Measurements from ENCODE around the gene NSMCE1.

DNA sequence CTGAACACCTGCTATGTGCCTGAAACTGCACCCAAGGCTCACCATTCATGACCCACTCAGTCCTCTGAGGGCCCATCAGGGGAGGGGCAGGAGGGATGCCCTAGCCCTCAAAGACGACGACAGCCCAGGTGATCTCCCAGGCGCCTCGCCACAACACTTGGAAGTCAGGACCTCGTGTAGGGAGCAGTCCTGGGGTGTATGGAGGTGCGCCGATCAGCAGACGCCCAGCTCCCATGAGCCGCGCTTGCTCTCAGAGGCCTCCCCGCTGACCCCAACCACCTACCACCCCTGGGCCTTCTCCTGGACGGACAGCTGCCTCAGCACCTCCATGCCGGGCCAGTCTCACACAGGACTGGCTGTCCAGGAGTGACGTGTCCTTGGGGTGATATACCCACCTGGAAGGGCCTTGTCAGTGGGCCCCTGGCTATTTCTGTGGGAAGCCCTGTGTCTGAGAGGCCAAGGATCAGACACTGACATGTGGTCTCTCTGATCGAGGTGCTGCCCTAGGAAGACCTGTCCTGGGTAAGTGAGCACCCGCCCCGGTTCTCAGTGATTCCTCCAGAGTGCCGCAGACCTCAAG is 38.6 kb downstream of the NSMCE1 start:
- TF ChIP-seq, protein P1, sequence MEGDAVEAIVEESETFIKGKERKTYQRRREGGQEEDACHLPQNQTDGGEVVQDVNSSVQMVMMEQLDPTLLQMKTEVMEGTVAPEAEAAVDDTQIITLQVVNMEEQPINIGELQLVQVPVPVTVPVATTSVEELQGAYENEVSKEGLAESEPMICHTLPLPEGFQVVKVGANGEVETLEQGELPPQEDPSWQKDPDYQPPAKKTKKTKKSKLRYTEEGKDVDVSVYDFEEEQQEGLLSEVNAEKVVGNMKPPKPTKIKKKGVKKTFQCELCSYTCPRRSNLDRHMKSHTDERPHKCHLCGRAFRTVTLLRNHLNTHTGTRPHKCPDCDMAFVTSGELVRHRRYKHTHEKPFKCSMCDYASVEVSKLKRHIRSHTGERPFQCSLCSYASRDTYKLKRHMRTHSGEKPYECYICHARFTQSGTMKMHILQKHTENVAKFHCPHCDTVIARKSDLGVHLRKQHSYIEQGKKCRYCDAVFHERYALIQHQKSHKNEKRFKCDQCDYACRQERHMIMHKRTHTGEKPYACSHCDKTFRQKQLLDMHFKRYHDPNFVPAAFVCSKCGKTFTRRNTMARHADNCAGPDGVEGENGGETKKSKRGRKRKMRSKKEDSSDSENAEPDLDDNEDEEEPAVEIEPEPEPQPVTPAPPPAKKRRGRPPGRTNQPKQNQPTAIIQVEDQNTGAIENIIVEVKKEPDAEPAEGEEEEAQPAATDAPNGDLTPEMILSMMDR (conservative IDR thresholded peaks at IDR 0.05; ENCODE audit: low read depth, low read length): no peak
- TF ChIP-seq POLR2A (IDR thresholded peaks at IDR 0.05; ENCODE audit: low read depth, low read length) (no peak), RAD21 (IDR thresholded peaks at IDR 0.05; ENCODE audit: low read length) (no peak), CEBPB (IDR thresholded peaks at IDR 0.05; ENCODE audit: low read depth, low read length) (no peak), RFX5 (IDR thresholded peaks at IDR 0.05; ENCODE audit: low read depth, low read length) (no peak), BHLHE40 (IDR thresholded peaks at IDR 0.05; ENCODE audit: low read depth, low read length) (no peak), RCOR1 (IDR thresholded peaks at IDR 0.05; ENCODE audit: insufficient replicate concordance, low read length) (no peak)
- TF ChIP-seq, protein P2, sequence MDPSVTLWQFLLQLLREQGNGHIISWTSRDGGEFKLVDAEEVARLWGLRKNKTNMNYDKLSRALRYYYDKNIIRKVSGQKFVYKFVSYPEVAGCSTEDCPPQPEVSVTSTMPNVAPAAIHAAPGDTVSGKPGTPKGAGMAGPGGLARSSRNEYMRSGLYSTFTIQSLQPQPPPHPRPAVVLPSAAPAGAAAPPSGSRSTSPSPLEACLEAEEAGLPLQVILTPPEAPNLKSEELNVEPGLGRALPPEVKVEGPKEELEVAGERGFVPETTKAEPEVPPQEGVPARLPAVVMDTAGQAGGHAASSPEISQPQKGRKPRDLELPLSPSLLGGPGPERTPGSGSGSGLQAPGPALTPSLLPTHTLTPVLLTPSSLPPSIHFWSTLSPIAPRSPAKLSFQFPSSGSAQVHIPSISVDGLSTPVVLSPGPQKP (IDR thresholded peaks at IDR 0.05; ENCODE audit: borderline replicate concordance, low read depth, low read length): no peak
